Measurements from ENCODE around the gene PATZ1. TPM values are rescaled to one million over a fixed set of nuclear protein-coding genes. Genes with fewer than 3 reads are reported as not detected.

Gene PATZ1
- total and polyA plus RNA-seq, 2 of the 4 experiments (the other 2 are of a cell fraction): 6.5 to 10.5 TPM

GRCh38 chr22:31288496-31289240 lies 57.5 kb downstream of the PATZ1 start:
- no peak overlapping the region for H3K27ac ChIP-seq (ENCODE audit: insufficient read depth, low read length)
- ChIA-PET CTCF (interaction anchor here (1.0 to 1.5 kb wide), 2 partner anchors 16 to 71 kb away, joined by 3 to 4 read pairs; no protein-coding TSS in a partner anchor), POLR2A (ENCODE audit: unreplicated experiment) (no interaction called here)
- no peak overlapping the region for H2AFZ ChIP-seq (replicated peaks; ENCODE audit: low read length, poor library complexity)
- H3K4me2 ChIP-seq (ENCODE audit: low read depth, low read length): no peak overlapping the region
- H3K18ac ChIP-seq (ENCODE audit: low read depth, low read length): no peak overlapping the region
- no peak overlapping the region for H4K91ac ChIP-seq (ENCODE audit: insufficient read depth, low read depth, low read length)
- DNase-seq (no peak), ATAC-seq (ENCODE audit: low read depth) (no peak)
- H3K56ac ChIP-seq (ENCODE audit: extremely low read depth, insufficient read depth, low read length): no peak overlapping the region
- BruUV-seq (replicated peaks): no TSS peak
- peaks cover 16 to 33% of the 10 kb centered on the region in 2 experiments for H3K79me1 ChIP-seq (ENCODE audit: low read depth in 1 of 2, low read length in 2 of 2)
- 88% methylated on average over 2 of the region's 5 CpGs; no CpG with 5 or more reads in 1 of the 2 experiments for WGBS, 2 experiments (ENCODE audit: extremely low coverage in 2 of 2, insufficient read length in 1 of 2)
- H3K9me1 ChIP-seq (ENCODE audit: insufficient read depth, low read length): 0 out of 2 replicates have a peak, but pooled peaks cover 7% of the 10 kb centered on the region
- no peak overlapping the region for H4K5ac ChIP-seq (ENCODE audit: low read depth, low read length)
- H2BK20ac ChIP-seq (ENCODE audit: low read depth, low read length): no peak overlapping the region
- no peak overlapping the region for H3K23ac ChIP-seq (ENCODE audit: low read depth, low read length)
- in situ Hi-C loops (cut with MboI; ENCODE audit: low sequenced_read_pairs): loop anchor here (10.0 kb wide), 1 partner anchor 56 kb away; the partner anchor contains the start of gene PATZ1
- peaks cover 3% of the 10 kb centered on the region; the same call in 1 of the 2 replicates for H3K4me1 ChIP-seq (ENCODE audit: control insufficient read depth, insufficient read depth, low read length)
- no peak overlapping the region for H2AK9ac ChIP-seq (replicated peaks; ENCODE audit: low read depth, low read length, poor library complexity)
- no peak overlapping the region for H2BK120ac ChIP-seq (ENCODE audit: low read depth, low read length)
- H2BK5ac ChIP-seq (ENCODE audit: low read depth, low read length, poor library complexity, severe bottlenecking): no peak overlapping the region
- H3K4ac ChIP-seq (ENCODE audit: low read depth, low read length): no peak overlapping the region
- H3K27me3 ChIP-seq (ENCODE audit: control insufficient read depth, insufficient read depth, low read length): no peaks in the 10 kb centered on the region
- H3K9me3 ChIP-seq (ENCODE audit: control insufficient read depth, insufficient read depth, low read length): no peaks in the 10 kb centered on the region
- H2AK5ac ChIP-seq (ENCODE audit: low read depth, low read length): peak overlapping the region; percentile 83; the same call in 1 of the 2 replicates
- no peaks in the 10 kb centered on the region for H4K20me1 ChIP-seq (ENCODE audit: insufficient read depth, low read length)
- H3K14ac ChIP-seq (replicated peaks; ENCODE audit: low read depth, low read length): no peak overlapping the region
- peaks cover 31% of the 10 kb centered on the region for H3K36me3 ChIP-seq (ENCODE audit: control insufficient read depth, insufficient read depth, low read length)
- no peak overlapping the region for H4K8ac ChIP-seq (ENCODE audit: low read depth in 2 of 2, low read length in 2 of 2)
- H3K4me3 ChIP-seq (ENCODE audit: insufficient read depth, low read depth, low read length): no peak overlapping the region
- H2BK15ac ChIP-seq (ENCODE audit: low read depth, low read length): no peak overlapping the region
- dilution Hi-C loops (cut with HindIII; ENCODE audit: low sequenced_read_pairs, unreplicated experiment): no loop called here
- no peak overlapping the region for H3K9ac ChIP-seq (ENCODE audit: low read depth, low read length)
- intact Hi-C loops (cut with micrococcal nuclease): no loop called here
- TF ChIP-seq, protein P1, sequence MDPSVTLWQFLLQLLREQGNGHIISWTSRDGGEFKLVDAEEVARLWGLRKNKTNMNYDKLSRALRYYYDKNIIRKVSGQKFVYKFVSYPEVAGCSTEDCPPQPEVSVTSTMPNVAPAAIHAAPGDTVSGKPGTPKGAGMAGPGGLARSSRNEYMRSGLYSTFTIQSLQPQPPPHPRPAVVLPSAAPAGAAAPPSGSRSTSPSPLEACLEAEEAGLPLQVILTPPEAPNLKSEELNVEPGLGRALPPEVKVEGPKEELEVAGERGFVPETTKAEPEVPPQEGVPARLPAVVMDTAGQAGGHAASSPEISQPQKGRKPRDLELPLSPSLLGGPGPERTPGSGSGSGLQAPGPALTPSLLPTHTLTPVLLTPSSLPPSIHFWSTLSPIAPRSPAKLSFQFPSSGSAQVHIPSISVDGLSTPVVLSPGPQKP (IDR thresholded peaks at IDR 0.05; ENCODE audit: borderline replicate concordance, low read depth, low read length): no peak
- TF ChIP-seq CEBPB (IDR thresholded peaks at IDR 0.05; ENCODE audit: low read depth, low read length) (no peak), RFX5 (IDR thresholded peaks at IDR 0.05; ENCODE audit: low read depth, low read length) (no peak), POLR2A (IDR thresholded peaks at IDR 0.05; ENCODE audit: low read depth, low read length) (no peak), SMC3 (IDR thresholded peaks at IDR 0.05; ENCODE audit: low read depth, low read length) (no peak), MAZ (IDR thresholded peaks at IDR 0.05; ENCODE audit: borderline replicate concordance, low read depth, low read length) (no peak), NFE2L2 (IDR thresholded peaks at IDR 0.05; ENCODE audit: low read depth, low read length) (no peak), RAD21 (IDR thresholded peaks at IDR 0.05; ENCODE audit: low read length) (no peak), MXI1 (IDR thresholded peaks at IDR 0.05; ENCODE audit: borderline replicate concordance, low read depth, low read length) (no peak), CHD1 (IDR thresholded peaks at IDR 0.05; ENCODE audit: low read depth, low read length) (no peak), RCOR1 (IDR thresholded peaks at IDR 0.05; ENCODE audit: insufficient replicate concordance, low read length) (no peak), CTCF (conservative IDR thresholded peaks at IDR 0.05; ENCODE audit: low read depth, low read length) (no peak), FOS (IDR thresholded peaks at IDR 0.05; ENCODE audit: low read depth, low read length) (no peak), MAFK (IDR thresholded peaks at IDR 0.05; ENCODE audit: low read depth, low read length) (no peak)
- TF ChIP-seq, protein P2, sequence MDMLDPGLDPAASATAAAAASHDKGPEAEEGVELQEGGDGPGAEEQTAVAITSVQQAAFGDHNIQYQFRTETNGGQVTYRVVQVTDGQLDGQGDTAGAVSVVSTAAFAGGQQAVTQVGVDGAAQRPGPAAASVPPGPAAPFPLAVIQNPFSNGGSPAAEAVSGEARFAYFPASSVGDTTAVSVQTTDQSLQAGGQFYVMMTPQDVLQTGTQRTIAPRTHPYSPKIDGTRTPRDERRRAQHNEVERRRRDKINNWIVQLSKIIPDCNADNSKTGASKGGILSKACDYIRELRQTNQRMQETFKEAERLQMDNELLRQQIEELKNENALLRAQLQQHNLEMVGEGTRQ (IDR thresholded peaks at IDR 0.05; ENCODE audit: low read depth, low read length): no peak

All from IMR-90 (cell line).